Subcutaneous abdominal adipose tissue (tissue), 5 donors: ENCODE results near the gene EXOC6B.
"Not testable (repeated sequence)": the region's sequence is repeated elsewhere in the genome, so short reads cannot be mapped to it uniquely, and the experiment has no call there.

Experiments used
- H3K27ac ChIP-seq: one replicate; pipeline ENCODE4 v1.7.0; 2013; ENCODE audit warnings: low read depth, mild to moderate bottlenecking, inconsistent platforms, low read length, moderate library complexity
- H3K27me3 ChIP-seq, 5 donors: one replicate each; pipeline ENCODE4 v1.7.0; 2013; ENCODE audit warnings: low read length in 5 of 5, inconsistent platforms in 1 of 5; ENCODE audit not compliant: control insufficient read depth in 5 of 5, insufficient read depth in 4 of 5
- H3K36me3 ChIP-seq, 5 donors: one replicate each; pipeline ENCODE4 v1.7.0; 2013; ENCODE audit warnings: low read length in 5 of 5; ENCODE audit not compliant: control insufficient read depth in 5 of 5, insufficient read depth in 5 of 5
- H3K4me1 ChIP-seq, 5 donors: one replicate each; pipeline ENCODE4 v1.7.0; 2013; ENCODE audit warnings: low read length in 5 of 5, mild to moderate bottlenecking in 3 of 5, moderate library complexity in 1 of 5; ENCODE audit not compliant: control insufficient read depth in 5 of 5, insufficient read depth in 5 of 5
- H3K4me3 ChIP-seq, 5 donors: one replicate each; pipeline ENCODE4 v1.7.0; 2013; ENCODE audit warnings: low read length in 5 of 5, low read depth in 1 of 5
- H3K9ac ChIP-seq, 5 donors: one replicate each; pipeline ENCODE4 v1.7.0; 2013; ENCODE audit warnings: low read length in 5 of 5, mild to moderate bottlenecking in 4 of 5, moderate library complexity in 3 of 5
- H3K9me3 ChIP-seq, 5 donors: one replicate each; pipeline ENCODE4 v1.7.0; 2013; ENCODE audit warnings: low read length in 5 of 5; ENCODE audit not compliant: control insufficient read depth in 5 of 5
- donor health status: healthy.
- donor health status: healthy.
- donor health status: healthy.
- donor health status: healthy.
- donor health status: healthy.

The EXOC6B gene

DNA sequence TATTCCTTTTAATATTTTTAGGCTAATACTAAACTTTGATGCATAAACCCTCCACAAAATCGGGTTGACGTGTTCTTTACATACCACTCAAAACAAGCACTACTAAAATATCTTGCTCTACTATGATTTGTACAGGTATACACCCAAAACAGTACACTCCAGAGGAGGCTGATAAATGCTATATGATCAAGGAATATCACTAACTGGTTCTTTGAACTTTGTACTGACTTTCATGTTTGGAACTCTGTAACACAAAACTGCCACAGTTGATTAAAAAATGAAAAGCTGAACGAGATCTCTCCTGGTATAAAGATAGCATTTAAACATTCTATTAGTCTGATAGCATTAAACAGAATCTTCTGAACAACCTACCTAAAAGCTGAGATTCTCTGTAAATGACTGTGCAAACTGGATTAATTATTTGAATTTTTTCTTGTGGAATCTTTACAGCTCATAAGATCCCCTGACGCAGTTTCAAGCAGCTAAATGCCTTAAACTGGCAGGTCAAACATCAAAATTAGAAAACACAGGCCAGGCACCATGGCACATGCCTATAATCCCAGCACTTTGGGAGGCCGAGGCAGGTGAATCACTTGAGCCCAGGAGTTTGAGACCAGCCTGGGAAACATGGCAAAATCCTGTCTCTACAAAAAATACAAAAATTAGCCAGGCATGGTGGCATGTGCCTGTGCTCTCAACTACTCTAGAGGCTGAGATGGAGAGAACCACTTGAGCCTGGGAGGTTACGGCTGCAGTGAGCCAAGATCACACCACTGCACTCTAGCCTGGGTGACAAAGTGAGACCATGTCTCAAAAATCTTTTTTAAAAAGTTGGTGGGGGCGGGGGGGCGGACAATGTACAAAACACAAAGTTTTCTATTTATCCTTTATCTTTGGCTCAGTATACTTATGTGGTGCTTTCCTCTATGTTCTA is 150.6 kb downstream of the EXOC6B start:
- Histone ChIP-seq H3K36me3 (peaks cover 0 to 8% (median 0%) of the 10 kb centered on the region in 5 donors), H3K27ac (no peak overlapping the region), H3K27me3 (no peaks in the 10 kb centered on the region), H3K9ac (no peak overlapping the region), H3K4me1 (peaks cover 0 to 8% (median 0%) of the 10 kb centered on the region in 5 donors), H3K9me3 (no peaks in the 10 kb centered on the region), H3K4me3 (no peak overlapping the region)

DNA sequence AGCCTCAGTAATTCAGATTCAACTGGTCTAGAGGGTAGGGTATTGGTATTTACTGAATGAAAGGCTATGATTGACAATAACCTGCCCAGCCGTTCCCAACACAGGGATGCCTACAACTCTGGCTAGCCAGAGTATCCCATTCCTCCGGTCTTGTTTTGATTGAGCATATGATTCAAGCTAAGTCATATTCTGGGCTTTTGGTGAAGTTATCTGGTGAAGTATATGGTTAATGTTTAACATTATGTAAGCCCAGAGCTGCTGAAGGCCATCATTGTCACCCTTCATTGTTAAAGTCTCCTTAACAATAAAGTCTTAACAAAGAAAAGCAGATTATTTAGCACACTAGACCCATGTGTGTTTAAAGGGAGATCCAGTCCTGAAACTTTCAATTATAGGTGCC is 152.6 kb downstream of the EXOC6B start:
- Histone ChIP-seq H3K4me3 (no peak overlapping the region), H3K9me3 (no peaks in the 10 kb centered on the region), H3K36me3 (peaks cover 0 to 8% (median 0%) of the 10 kb centered on the region in 5 donors), H3K9ac (no peak overlapping the region), H3K27ac (no peak overlapping the region), H3K4me1 (peaks cover 0 to 8% (median 0%) of the 10 kb centered on the region in 5 donors), H3K27me3 (no peaks in the 10 kb centered on the region)

DNA sequence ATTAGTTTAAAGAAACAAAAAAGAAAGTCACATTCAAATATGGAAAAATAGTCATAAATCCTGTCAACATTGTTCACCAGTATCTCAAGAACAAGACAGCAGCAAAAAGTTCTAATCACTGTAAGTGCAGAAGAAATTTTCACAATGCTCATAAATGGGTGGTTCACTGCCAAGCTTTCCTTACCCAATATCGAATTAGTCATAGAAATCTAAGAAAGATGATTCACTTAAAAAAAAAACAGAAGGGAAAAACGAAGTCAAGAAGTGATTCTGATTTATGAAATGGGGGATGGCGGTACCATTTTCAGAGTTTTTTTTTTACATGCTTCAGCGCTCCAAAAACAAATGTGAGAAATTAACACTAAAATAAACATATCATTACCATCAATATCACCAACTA is 156.7 kb downstream of the EXOC6B start:
- no peak overlapping the region for H3K4me3 ChIP-seq
- no peaks in the 10 kb centered on the region for H3K27me3 ChIP-seq
- no peak overlapping the region for H3K9ac ChIP-seq
- peaks cover 0 to 15% (median 8%) of the 10 kb centered on the region in 5 donors for H3K9me3 ChIP-seq
- H3K4me1 ChIP-seq = no peaks in the 10 kb centered on the region
- H3K36me3 ChIP-seq = peaks cover 0 to 7% (median 0%) of the 10 kb centered on the region in 5 donors
- H3K27ac ChIP-seq = no peak overlapping the region

DNA sequence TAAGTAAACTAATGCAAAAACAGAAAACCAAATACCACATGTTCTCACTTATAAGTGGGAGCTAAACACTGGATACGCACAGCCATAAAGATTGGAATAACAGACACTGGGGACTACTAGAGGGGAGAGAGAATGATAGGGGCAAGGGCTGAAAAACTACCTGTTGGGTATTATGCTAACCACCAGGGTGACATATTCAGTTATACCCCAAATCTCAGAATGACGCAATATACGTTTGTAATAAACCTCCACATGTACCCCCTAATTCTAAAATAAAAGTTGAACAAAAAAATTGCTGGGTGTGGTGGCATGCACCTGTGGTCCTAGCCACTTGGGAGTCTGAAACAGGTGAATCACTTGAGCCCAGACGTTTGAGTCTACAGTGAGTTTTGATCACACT is 157.2 kb downstream of the EXOC6B start:
- Histone ChIP-seq H3K9me3 (peaks cover 0 to 16% (median 8%) of the 10 kb centered on the region in 5 donors), H3K9ac (no peak overlapping the region), H3K4me1 (no peaks in the 10 kb centered on the region), H3K27ac (no peak overlapping the region), H3K27me3 (no peaks in the 10 kb centered on the region), H3K36me3 (peaks cover 0 to 4% (median 0%) of the 10 kb centered on the region in 5 donors), H3K4me3 (no peak overlapping the region)

DNA sequence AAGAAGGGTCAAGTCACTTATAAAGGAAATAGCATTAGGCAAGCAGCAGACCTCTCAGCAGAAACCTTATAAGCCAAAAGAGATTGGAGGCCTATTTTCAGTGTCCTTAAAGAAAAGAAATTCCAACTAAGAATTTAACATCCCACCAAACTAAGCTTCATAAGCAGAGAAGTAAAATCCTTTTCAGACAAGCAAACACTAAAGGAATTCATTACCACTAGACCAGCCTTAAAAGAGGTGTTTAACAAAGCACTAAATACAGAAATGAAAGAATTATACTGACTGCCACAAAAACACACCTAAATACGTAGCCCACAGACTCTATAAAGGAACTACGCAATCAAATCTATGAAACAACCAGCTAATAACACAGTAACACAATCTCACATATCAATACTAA is 160.4 kb downstream of the EXOC6B start:
- Histone ChIP-seq H3K9me3 (peaks cover 0 to 16% (median 8%) of the 10 kb centered on the region in 5 donors), H3K27me3 (no peaks in the 10 kb centered on the region), H3K4me3 (no peak overlapping the region), H3K36me3 (no peaks in the 10 kb centered on the region), H3K4me1 (peaks cover 0 to 4% (median 0%) of the 10 kb centered on the region in 5 donors), H3K27ac (no peak overlapping the region), H3K9ac (no peak overlapping the region)

DNA sequence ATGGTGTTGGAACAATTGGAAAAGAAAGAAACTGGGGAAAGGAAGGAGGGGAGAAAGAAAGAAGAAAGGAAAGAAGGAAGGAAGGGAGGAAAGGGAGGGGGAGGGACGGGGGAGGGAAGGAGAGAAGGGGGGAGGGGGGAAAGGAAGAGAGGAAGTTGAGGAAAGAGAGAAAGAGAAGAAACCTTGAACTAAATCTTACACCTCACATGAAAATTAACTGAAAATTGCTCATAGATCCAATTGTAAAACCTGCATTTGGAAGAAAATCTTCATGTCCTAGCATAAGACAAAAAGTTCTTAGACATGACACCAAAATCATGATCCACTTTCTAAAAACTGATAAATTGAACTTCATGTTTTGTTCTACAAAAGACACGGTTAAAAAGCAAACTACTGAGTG is 163.8 kb downstream of the EXOC6B start:
- no peak overlapping the region for H3K27ac ChIP-seq
- H3K4me3 ChIP-seq = no peak overlapping the region
- H3K36me3 ChIP-seq = no peaks in the 10 kb centered on the region
- H3K4me1 ChIP-seq = peaks cover 0 to 4% (median 0%) of the 10 kb centered on the region in 5 donors
- H3K9ac ChIP-seq = no peak overlapping the region
- H3K9me3 ChIP-seq = peaks cover 0 to 12% (median 8%) of the 10 kb centered on the region in 5 donors
- no peaks in the 10 kb centered on the region for H3K27me3 ChIP-seq

DNA sequence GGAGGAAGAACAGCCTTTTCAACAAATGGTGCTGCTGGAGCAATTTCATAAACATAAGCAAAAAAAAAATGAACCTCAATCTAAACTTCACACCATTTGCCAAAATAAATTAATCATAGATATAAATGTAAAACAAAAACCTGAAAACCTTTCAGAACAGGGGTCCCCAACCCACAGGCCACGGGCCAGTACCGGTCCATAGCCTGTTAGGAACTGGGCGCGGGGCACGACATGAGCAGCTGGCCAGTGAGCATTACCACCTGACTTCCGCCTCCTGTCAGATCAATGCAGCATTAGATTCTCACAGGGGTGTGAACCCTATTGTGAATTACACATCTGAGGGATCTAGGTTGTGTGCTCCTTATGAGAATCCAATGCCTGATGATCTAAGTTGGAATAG is 176.0 kb downstream of the EXOC6B start:
- H3K27ac ChIP-seq = no peak overlapping the region
- H3K4me1 ChIP-seq = no peaks in the 10 kb centered on the region
- no peaks in the 10 kb centered on the region for H3K9me3 ChIP-seq
- no peaks in the 10 kb centered on the region for H3K36me3 ChIP-seq
- H3K4me3 ChIP-seq = no peak overlapping the region
- H3K27me3 ChIP-seq = no peaks in the 10 kb centered on the region
- H3K9ac ChIP-seq = no peak overlapping the region

DNA sequence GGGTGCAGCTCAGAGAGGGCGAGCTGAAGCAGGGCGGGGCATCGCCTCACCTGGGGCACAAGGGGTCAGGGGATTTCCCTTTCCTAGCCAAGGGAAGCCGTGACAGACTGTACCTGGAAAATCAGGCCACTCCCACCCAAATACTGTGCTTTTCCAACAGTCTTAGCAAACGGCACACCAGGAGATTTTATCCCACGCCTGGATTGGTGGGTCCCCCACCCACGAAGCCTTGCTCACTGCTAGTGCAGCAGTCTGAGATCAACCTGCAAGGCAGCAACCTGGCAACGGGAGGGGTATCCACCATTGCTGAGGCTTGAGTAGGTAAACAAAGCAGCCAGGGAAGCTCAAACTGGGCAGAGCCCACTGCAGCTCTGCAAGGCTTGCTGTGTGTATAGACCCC is 184.6 kb downstream of the EXOC6B start:
- H3K4me1 ChIP-seq, H3K9me3 ChIP-seq, H3K36me3 ChIP-seq, H3K27ac ChIP-seq, H3K27me3 ChIP-seq, H3K4me3 ChIP-seq, H3K9ac ChIP-seq: not testable (repeated sequence)

DNA sequence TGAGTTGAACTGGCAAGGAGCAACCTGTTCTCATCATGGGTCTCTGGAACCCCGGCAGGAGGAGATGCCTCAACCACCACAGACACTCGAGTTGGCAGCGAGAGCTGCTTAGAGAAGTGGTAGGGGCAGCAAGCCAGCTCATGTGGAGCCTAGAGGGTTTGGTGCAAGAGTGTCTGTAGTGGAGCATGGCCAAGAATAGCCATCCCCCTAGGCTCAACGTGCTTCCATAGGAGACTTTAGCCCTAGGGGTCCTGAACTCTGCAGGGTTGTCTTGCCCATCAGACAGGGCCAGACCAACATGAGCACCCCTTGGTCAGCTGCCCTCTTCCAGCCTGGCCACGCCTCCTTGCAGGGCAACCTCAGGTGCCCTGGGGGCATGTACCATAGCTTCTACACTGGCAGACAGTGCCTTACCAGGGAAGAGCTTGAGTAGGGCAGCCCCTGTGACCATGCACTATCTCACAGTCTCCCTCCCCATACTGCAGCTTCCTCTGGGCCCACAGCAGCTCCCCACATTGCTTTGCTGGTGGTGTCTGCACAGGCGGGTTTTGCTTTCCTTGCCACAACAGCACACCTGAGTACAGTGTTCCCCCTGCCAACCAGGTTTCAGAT is 187.1 kb downstream of the EXOC6B start:
- Histone ChIP-seq H3K9me3 (no peaks in the 10 kb centered on the region), H3K27ac (no peak overlapping the region), H3K27me3 (no peaks in the 10 kb centered on the region), H3K4me3 (no peak overlapping the region), H3K9ac (no peak overlapping the region), H3K36me3 (no peaks in the 10 kb centered on the region), H3K4me1 (no peaks in the 10 kb centered on the region)

DNA sequence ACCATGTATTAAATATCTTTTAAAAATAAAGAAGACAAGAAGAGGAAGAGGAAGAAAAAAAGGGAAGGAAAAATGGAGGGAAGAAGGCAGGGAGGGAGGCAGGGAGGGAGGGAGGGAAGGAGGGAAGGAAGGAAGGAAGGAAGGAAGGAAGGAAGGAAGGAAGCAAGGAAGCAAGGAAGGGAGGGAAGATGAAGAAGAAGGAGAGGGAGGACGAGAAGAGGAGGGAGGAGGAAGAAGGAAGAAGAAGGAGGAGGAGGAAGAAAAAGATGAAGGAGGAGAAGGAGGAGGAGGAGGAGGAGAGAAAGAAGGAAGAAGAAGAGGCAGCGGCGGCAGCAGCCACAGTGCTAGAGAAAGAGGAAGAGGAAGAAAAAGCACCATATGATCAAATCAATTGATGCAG is 189.6 kb downstream of the EXOC6B start:
- H3K4me1 ChIP-seq = no peaks in the 10 kb centered on the region
- no peaks in the 10 kb centered on the region for H3K9me3 ChIP-seq
- no peak overlapping the region for H3K27ac ChIP-seq
- no peaks in the 10 kb centered on the region for H3K36me3 ChIP-seq
- H3K4me3 ChIP-seq = no peak overlapping the region
- H3K9ac ChIP-seq = no peak overlapping the region
- no peaks in the 10 kb centered on the region for H3K27me3 ChIP-seq
